Central memory CD8-positive, alpha-beta T cell (primary cell): ENCODE data around the gene CEACAM18.

ENCODE experiments used
- ATAC-seq: fragments of 150-1000 bp; cut with Tn5 transposase; replicated peaks from 2 replicates; pipeline ENCODE4 v1.10.0; 2022; ENCODE audit warnings: mild to moderate bottlenecking, moderate FRiP score, moderate number of reproducible peaks; ENCODE audit not compliant: poor library complexity, severe bottlenecking; ENCODE audit errors: extremely low read depth
- DNase-seq, 2 donors: peaks; one replicate each; pipeline ENCODE4 v3.0.0; 2021; ENCODE audit warnings: low spot score in 2 of 2
- H3K27ac Mint-ChIP-seq: one replicate; pipeline ENCODE4 v1.8.0; 2022; ENCODE audit warnings: low read depth, mild to moderate bottlenecking, moderate library complexity, mixed read lengths
- H3K27me3 Mint-ChIP-seq: one replicate; pipeline ENCODE4 v1.8.0; 2022; ENCODE audit warnings: mixed read lengths
- H3K36me3 Mint-ChIP-seq: one replicate; pipeline ENCODE4 v1.8.0; 2022; ENCODE audit warnings: mild to moderate bottlenecking, moderate library complexity, mixed read lengths; ENCODE audit not compliant: insufficient read depth
- H3K4me1 Mint-ChIP-seq: one replicate; pipeline ENCODE4 v1.8.0; 2022; ENCODE audit warnings: mixed read lengths
- H3K4me3 Mint-ChIP-seq: one replicate; pipeline ENCODE4 v1.8.0; 2022; ENCODE audit warnings: mild to moderate bottlenecking, moderate library complexity, mixed read lengths
- H3K9me3 Mint-ChIP-seq: one replicate; pipeline ENCODE4 v1.8.0; 2022; ENCODE audit warnings: mixed read lengths

CEACAM18 gene

DNA sequence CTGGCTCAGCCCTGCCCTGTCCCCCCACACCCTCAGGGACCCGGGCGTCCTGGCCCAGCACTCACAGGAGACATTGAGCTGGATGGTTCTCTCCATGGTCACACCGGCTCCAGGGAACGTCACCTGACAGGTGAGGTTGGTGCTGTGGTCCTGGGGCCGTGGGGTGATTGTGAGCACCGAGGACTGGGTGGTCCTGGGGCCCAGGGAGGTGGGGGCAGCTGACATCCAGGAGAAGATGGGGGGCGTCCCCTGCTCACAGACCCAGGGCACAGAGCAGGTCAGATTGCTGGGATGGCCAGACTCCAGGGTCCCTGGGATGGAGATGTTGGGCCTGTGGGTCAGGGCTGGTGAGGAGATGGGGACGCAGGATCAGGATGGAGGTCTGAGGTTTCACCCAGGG, 52.3 kb downstream of the CEACAM18 start:
- ATAC-seq: no peak
- H3K4me3 Mint-ChIP-seq: no peak overlapping the region
- H3K36me3 Mint-ChIP-seq: no peaks in the 10 kb centered on the region
- H3K9me3 Mint-ChIP-seq: no peaks in the 10 kb centered on the region
- DNase-seq: no peak
- H3K27ac Mint-ChIP-seq: no peak overlapping the region
- H3K27me3 Mint-ChIP-seq: peaks cover 97% of the 10 kb centered on the region
- no peaks in the 10 kb centered on the region for H3K4me1 Mint-ChIP-seq

DNA sequence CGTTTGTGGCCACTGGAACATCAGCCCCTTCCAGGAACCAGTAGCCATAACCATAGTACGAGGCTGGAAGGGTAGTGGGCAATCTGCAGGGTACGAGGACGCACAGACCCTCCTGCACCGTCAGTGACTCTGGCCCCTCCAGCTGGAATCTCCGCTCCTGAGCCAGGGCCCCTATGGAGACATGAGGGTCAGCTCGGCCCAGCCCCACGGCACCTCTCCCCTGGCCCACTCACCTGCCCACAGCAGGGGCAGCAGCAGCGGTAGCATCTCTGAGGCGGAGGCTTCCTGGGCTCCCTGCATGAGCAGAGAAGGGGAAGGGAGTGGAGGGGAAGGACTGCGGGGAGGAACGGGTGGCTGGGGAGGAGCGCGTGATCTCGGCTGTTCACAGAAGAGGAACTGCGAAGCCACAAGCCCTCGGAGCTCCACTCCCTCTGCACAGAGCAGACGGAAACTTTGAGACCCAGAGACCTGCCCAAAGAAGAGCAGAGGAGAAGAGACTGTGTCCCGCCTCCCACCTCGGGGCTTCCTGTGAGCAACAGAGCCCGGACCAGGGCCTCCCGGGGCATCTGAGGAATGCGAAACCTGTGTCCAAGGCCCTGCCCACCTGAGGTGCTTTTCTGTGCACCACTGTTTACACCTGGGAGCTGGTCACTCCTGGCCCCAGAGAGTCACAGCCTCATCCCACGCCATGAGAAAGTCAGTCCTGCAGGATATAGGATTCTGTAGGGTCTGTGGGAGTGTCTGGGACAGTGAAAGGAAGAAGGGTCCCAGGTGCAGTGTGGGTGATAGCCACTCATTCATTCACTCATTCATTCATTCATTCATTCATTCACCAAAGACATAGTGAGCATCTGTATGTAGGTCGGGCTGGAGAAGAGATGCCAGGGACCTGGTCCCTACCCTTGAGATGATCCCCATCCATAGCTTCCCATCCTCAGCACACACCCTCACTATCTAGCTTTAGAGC, 53.3 kb downstream of the CEACAM18 start, which contains the start of gene SIGLEC6:
Gene SIGLEC6, minus strand, starts transcription at position 322 of the 967 bp plus-strand sequence. Its CDS starts 22 bp downstream, at position 300.
- DNase-seq: no peak
- H3K27me3 Mint-ChIP-seq: peaks cover 97% of the 10 kb centered on the region
- no peaks in the 10 kb centered on the region for H3K9me3 Mint-ChIP-seq
- no peak within 1 kb of the TSS for H3K27ac Mint-ChIP-seq
- H3K4me1 Mint-ChIP-seq: no peaks in the 10 kb centered on the region
- no peak for ATAC-seq
- H3K4me3 Mint-ChIP-seq: no peak within 1 kb of the TSS
- H3K36me3 Mint-ChIP-seq: no peaks in the 10 kb centered on the region

DNA sequence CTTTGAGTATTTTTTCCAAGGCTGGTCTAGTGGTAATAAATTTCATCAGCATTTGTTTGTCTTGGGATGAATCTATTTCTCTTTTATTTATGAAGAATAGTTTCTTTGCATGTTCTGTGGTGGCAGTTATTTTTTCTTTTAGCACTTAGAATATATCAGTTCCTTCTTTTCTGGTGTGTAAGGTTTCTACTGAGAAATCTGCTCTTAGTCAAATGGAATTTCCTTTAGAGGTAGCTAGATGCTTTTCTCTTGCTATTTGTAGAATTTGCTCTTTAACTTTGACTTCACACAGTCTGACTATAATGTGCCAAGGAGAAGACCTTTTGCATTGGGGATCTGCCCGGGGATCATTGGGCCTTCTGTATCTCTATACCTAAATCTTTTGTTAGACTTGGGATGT, 57.2 kb downstream of the CEACAM18 start:
- peaks cover 93% of the 10 kb centered on the region for H3K27me3 Mint-ChIP-seq
- H3K4me1 Mint-ChIP-seq: no peaks in the 10 kb centered on the region

DNA sequence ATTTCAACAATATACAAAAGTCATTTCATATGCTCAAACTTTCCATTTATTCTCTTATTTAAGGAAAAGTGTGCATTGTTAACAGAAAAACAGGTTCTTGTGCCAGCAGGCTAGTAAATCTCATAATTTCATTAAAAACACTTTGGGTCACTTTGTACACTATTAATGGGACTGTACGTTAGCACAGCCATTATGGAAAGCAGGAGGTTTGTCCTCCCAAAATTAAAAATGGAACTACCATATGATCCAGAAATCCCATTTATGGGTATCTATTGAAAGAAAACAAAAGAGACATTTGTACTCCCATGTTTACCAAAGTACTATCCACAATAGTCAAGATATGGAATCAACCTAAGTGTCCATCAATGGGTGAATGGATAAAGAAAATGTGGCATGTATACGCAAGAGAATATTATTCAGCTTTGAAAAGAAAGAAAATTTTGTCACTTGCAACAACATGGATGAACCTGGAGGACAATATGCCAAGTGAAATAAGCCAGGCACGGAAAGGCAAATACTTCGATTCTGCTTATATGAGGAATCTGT, 61.6 kb downstream of the CEACAM18 start:
- DNase-seq (no peak), ATAC-seq (no peak)
- Mint-ChIP-seq H3K27ac (no peak overlapping the region), H3K27me3 (peaks cover 92% of the 10 kb centered on the region), H3K9me3 (no peaks in the 10 kb centered on the region), H3K4me3 (no peak overlapping the region), H3K4me1 (no peaks in the 10 kb centered on the region), H3K36me3 (no peaks in the 10 kb centered on the region)

More for the DNA sequence above, 57.2 kb downstream of the CEACAM18 start:
- DNase-seq (no peak), ATAC-seq (no peak)
- no peaks in the 10 kb centered on the region for H3K9me3 Mint-ChIP-seq
- no peak overlapping the region for H3K27ac Mint-ChIP-seq
- H3K36me3 Mint-ChIP-seq: no peaks in the 10 kb centered on the region
- no peak overlapping the region for H3K4me3 Mint-ChIP-seq
